Stimulated activated CD4-positive, alpha-beta T cell treated with anti-CD3 and anti-CD28 coated beads, TNF-alpha, amount 100 ng/mL, for 24 hours (primary cell): ENCODE results near the gene ANKS1A.

Source experiments
- DNase-seq, 3 experiments: peaks; one replicate each; pipeline ENCODE4 v3.0.0-alpha.2; 2020; ENCODE audit warnings: low read depth in 3 of 3

ANKS1A gene

DNA sequence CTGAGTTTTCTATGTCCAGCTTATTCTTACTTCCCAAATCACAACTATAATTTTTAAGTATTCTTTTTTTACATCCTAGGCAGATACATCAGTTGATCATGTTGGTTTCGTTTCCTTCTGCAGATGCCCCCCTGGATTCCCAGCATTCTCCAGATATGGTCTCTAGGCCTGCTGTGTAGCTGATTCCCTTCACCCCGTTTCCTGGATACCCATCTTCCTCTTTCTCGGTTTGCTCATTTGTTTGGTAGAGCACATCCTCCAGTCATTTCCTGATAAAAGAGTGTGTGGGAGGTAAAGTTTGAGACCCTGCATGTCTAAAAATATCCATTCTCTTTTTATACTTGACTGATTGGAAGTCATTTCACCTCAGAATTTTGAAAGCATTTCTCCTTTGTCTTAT is 66.4 kb downstream of the ANKS1A start:
- DNase-seq, result no peak

DNA sequence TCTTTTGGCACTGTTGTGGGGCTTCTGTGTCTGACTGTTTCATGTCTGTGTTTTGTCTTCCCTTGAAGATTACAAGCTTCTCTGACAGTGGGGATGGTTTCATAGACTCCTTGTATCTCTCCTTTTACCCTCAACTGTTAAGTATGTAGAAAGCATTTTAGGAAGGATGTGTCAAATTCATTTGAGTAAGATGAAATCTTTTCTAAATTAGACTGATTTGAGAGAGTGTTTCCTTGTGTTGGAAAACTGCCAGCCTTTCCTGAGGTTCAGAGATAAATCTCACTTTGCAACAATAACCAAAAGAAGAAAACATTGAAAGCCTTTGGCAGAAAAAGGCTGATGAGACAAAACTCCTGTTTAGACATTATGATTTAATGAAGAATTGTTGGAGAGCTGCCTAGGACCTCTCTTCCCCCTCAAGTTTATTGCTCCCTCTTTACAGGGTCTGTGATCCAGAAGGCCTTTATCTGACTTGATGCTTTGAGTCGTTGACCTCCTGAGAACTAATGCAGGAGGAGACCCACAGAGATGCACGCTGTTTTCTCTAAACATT is 68.3 kb downstream of the ANKS1A start:
- DNase-seq, result no peak

DNA sequence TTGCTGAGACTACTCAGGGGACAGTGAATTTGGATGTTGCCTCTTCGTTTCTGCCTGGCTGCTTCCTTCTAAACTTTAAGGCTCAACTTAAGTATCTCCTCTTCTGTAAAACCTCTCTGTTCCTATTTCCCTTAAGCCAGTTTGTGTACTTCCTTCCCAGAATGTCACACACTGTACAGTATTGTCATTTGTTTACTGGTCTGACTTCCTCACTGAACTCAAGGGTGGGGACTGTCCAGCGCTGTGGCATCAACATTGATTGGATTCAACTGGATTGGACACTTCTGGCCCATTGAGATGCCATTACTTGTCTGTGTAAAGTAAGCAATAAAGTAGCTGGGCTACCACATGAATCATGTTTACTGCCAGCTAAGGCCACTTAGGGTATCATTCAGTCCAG is 69.7 kb downstream of the ANKS1A start:
- no peak for DNase-seq

DNA sequence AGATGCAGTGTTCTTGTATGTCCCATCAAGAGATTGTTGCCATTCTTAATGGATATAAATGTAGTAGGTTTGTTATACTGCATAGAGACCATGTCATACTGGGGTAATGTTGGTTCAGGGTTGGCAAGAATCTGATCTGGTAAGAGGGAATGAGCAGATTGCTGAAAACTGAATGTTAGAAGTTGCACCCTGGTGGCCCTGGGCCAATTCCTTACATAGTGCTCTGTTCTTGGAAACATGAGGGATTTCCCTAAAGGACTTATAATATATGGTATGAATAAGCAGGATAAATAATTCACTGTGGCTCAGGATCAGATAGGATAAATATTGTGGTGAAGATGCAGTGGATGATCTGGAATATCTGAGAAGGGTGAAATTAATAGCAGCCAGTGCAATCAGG is 70.2 kb downstream of the ANKS1A start:
- DNase-seq, result no peak

DNA sequence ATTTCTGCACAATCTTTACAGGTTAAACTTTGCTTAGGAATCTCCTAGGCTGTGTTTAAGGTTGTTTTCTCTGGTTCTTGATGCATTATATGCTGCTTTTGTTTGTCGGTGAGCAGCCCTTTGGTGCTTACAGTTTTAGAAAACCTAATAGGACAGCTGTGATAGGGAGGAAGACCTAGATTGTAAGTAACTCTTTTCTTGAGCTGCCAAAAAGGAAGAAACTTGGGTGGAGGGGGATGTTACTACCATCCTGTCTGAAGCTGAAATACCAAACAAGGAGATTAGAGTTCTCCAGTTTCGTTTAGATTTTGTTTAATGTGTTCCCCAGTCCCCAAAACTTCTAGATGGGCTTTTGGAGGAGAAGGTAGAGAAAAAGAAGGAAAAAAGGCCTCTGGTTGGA is 72.0 kb downstream of the ANKS1A start:
- no peak for DNase-seq

DNA sequence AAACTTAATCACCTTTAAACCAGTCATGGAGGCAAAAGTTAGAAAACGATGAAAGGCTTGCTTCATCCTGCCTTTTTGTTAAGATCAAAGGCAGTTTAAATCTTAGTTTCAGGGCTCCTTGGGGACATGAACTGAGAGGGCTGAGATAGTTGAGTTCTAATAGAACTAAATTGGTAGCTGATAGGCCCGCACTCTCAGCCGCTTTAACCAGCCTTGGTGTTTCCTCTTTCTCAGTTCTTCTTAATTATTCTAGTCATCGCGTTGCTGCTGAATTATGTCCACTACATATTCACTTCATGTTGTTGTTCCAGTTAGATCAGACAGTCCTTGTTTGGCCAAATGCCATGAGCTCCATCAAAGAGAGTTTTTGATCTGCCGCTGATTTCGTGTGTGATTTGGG is 72.5 kb downstream of the ANKS1A start:
- DNase-seq, result no peak

DNA sequence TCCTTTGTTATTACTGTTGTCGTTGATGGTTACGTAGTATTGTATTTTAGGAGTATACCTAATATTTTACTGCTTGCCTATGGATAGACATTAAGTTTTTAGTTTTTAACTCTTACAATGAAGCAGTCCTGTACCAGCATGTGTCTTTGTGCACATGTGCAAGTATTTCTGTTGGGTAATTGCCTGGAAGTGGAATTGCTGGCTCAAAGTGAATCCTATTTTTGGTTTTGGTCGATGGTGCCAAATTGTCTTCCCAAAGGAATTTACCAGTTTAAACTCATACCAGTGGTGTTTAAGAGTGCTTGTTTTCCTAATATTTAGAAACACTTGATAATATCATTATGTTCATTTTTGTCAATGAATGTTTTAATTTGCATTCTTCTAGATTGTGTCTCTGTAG is 75.5 kb downstream of the ANKS1A start:
- no peak for DNase-seq

DNA sequence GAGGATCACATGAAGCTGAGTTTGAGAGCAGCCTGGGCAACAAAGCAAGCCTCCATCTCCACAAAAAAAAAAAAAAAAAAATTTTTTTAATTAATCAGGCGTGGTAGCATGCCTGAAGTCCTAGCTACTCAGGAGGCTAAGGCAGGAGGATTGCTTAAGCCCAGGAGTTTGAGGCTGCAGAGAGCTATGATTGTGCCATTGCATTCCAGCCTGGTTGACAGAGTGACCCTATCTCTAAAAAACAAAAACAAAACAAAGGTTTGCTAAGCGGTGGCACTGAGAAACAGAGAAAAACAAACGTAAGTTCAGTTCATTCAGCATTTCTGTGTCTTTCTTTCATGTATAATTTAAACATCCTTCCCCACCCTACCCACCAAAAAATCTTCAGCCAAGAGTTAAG is 78.4 kb downstream of the ANKS1A start:
- no peak for DNase-seq

DNA sequence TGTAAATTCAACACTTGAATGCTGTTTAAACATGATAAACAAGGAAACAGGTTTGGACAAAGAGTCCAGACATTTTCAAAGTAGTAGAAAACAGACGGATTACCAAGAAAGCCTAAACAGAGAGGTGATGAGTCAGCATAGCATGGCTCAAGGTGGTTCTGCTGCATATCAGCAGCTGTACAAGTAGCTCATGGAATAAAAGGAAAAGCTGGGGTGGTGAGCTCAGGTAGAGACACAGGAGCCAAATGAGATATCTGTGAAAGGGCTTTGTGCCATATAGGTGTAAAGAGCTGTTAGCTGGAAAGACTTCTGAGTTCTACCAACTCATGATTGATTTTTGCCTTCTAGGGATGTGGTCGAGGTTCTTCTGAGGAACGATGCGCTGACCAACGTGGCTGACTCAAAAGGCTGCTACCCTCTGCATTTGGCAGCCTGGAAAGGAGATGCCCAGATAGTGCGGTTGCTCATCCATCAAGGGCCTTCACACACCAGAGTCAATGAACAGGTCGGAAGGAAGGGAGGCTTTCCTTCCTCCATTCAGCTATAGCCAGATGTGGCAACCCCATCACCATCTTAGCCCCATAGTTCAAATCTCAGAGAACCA is 80.7 kb downstream of the ANKS1A start:
- DNase-seq, result no peak

DNA sequence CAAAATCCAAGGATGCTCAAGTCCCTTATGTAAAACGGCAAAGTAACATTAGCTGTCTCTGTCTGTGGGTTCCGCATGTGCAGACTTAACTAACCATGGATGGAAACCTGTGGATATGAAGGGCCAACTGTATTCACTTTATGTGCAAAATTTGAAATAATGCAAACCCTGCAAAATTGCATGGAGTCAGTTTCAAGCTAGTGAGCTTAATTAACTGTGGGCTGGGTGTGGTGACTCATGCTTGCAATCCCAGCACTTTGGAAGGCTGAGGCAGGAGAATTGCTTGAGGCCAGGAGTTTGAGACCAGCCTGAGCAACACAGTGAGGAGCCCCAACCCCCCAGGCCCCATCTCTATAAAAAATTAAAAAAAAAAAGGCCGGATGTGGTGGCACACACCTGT is 81.4 kb downstream of the ANKS1A start:
- DNase-seq, result no peak

DNA sequence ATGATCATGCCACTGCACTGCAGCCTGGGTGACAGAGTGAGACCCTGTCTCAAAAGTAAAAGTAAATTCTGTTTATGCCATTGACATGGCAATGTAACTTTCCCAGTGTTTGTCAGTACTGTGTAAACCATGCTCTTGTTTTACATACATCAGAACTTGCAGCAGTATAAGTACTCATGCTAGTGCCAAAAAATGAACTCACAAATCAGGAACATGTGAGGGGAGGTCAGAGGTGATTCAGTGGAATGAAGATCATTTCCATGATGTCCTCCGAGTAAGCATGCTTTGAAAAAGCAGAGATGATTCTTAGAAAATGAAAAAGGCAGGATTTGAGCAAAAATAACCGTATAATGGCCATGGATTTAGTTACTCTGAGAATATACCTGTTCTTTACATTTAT is 81.9 kb downstream of the ANKS1A start:
- no peak for DNase-seq

DNA sequence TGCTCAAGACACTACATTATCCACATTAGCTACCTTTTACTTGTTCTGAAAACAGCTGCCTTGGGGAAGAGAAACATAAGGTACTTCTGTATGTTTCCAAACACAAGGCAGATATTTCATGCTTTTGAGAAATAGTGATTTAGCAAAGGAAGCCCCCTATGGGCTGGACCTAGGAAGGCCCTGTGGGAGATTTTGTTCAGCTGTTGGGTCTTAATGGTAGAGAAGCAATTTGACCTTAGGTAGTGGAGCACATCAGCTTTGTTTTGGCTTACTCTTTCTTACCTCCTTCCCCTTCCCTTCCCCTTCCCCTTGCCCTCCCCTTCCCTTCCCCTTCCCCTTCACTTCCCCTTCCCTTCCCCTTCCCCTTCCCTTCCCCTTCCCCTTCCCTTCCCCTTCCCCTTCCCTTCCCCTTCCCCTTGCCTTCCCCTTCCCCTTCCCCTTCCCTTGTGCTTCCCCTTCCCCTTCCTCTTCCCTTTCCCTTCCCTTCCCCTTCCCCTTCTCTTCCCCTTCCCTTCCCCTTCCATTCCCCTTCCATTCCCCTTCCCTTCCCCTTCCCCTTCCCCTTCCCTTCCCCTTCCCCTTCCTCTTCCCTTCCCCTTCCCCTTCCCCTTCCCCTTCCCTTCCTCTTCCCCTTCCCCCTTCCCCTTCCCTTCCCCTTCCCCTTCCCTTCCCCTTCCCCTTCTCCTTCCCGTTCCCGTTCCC is 84.6 kb downstream of the ANKS1A start:
- no peak for DNase-seq

DNA sequence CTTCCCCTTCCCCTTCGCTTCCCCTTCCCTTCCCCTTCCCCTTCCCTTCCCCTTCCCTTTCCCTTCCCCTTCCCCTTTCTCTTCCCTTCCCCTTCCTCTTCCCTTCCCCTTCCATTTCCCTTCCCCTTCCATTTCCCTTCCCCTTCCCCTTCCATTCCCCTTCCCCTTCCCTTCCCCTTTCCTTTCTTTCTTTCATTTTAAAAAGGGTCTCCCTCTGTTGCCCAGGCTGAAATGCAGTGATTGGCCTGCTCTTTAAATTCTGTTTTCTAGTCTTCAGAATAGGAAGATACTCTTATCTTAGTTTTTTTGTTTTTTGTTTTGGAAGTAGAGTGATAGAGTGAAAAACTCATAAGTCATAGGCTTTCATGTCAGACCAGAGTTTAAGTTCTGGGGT is 85.2 kb downstream of the ANKS1A start:
- no peak for DNase-seq

DNA sequence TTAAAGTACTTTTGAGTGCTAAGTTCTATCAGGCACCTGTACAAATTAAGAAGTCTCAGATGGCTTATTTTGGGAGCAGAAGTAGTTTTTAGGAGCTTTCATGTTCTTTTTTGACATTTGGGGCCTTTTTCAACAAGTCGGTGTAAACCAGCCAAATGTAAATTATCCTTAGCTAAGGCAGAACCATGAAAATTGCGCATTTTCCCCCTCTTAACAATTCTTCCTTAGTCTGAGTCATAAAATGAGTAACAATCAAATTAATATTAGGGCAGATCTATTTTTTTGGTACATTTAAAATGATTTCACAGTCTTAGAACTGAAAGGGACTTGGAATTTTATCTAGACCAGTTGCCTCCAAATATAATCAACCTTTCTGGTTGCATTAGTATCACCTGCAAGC is 87.2 kb downstream of the ANKS1A start:
- no peak for DNase-seq

DNA sequence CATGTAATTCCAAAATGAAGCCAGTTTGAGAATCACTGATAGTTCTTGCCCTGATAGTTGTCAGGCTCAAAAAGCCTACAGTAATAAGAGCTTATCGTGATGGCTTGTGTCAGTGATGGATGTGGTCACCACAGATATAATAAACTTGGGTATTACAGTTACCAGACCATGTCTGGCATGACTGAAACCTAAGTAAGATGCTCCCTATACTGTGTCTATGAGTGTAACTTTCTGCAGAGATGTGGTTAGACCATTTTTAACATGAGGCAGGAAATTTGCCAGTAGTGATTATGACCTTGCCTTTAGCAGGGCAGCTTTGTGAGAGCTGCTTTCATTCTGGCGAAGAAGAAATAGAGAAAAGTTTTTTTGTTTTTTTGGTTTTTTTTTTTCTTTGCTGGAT is 90.2 kb downstream of the ANKS1A start:
- no peak for DNase-seq

DNA sequence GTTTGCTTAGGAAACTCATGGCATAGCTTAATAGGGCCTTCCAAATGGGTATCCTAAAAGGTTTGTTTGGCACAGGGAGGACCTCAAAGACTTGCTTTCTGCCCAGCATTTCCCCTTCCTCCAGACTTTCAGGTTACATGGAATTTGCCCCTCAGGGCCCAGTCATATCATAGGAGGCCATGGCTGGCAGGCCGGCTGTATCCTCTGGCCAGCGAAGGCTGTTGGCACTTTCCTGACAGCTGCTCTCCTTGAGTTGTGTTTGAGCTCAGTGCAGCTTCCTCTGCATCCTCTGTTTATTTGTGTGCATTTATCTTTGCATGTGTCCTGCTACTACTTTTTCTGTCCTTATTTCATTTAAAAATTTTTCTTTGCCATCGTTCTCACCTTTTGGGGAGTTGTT is 90.9 kb downstream of the ANKS1A start:
- no peak for DNase-seq

DNA sequence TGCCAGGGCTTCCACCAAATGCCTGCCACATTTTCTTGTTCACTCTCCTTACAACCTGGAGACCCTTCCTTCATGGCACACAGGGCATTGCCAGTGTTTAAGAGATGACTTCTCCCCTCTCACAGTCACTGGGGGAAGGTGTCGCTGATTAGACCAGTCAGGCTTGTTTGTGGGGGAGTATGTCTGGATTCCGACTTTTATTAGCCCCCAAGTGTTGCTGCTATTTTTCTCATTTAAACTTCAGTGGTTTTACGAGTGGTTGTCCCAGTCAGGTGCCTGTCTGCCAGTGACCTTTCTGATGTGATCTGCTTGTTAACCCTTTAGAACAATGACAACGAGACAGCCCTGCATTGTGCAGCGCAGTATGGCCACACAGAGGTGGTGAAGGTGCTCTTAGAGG is 92.3 kb downstream of the ANKS1A start:
- no peak for DNase-seq

DNA sequence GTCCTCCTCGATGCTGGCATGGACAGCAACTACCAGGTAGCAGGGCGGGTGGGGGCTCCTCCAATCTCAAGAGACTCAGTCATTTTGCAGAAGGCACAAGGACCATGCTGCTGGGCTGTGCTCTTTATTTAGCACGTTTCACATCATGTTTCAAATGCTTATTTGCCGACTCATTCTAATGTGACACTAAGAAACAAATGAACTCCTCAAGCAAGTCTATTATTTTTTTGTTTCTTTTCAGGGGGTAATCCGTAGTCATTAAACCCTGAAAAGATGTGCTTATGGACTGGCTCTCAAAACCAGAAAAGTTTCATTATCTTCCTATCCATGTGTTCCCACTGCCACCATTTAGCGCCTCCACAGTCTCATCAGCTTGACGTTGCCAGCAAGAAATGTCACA is 92.9 kb downstream of the ANKS1A start:
- no peak for DNase-seq

DNA sequence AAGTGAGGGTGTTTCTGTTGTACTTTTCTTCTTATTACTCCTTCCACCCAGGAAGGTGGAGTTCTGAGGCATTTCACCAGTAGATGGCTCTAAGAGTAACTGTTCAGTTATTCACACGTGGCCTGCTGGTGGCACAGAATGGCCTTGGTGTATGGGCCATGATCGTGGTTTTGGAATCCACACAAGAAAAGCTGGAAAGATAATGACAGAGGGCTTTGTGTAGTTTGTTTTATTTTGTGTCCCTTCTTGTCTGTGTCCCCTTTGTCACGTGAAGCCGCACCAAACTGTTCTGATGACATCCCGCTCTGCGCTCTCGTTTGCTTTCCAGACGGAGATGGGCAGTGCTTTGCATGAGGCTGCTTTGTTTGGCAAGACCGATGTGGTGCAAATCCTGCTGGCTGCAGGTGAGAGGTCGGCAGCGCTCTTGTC is 93.4 kb downstream of the ANKS1A start:
- no peak for DNase-seq

DNA sequence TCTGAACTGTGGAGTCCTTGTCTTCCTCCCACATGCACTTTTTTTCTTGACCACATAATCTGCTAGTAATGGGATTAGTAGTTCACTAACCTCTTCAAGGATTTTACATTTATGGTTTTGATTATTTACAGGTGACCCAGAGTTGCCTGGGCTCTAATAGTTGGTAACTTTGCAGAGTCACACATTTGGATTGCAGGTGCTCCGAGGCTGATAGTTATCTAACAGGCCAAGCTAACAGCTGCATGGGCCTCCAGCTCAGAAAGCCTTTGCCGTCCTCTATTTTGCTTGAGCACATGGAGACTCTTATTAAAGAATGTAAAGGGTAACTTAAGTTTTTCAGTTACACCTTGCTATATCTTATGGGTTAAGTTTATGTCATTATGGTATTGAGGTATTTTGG is 95.4 kb downstream of the ANKS1A start:
- DNase-seq, result no peak

DNA sequence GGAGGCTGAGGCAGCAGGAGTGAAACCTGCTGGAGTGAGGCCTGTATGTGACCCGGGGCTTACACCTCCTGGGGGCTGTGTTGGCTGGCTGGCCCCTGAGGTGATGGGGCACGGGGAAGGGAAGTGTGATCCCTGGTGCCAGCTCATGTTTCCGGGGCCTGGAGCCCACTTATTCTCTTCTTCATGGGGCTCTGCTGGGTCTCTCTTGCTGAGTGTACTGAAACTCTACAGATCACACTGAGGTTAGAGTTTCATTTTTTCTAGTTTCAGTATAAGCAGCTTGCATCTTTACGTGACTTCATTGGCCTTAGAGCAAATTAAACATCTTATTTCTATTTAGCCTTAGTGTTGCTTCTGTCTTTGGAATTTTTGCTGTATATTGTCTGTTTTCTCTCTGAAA is 96.2 kb downstream of the ANKS1A start:
- no peak for DNase-seq

DNA sequence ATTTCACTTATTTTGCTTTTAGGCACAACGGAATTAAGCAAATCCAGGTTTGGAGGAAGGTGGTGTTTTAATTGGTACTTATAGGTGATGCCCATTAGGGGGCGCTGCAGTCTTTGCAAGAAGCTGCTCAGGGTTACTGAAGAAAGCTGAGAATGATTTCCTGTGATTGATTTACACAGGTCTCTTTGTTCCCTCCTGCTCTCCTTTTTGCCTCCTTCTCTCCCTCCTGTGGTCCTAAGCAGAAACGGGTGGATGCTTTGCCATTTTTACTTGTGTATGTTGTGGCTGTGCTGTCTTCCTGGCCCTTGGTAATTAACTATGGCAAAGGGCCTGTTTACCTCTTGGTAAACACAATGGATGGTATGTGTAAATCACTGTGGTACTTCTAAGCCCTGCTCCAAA is 97.8 kb downstream of the ANKS1A start:
- DNase-seq, result peak; percentile 12 to 47 (median 23)

DNA sequence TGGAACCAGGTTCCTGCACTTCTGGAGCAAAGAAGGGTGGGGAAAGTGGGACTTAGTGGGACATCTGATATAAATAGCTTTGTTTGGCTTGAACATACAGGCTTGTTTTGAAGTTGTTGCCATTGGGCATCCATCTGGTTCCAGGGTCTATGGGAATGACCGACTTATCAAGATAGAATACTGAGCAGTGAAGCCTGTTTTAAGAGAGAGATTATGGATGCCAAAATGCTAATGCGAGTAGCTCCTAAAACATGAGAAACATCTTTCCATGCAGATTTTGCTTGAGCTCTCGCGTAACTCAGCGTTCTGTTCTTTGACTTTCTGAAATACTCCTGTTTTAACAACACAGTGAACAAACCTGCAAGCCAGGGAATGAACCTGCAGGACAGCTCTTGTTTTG is 98.5 kb downstream of the ANKS1A start:
- DNase-seq, result no peak
